Activated CD4-positive, CD25-positive, alpha-beta regulatory T cell treated with anti-CD3 and anti-CD28 coated beads, Interleukin-2, amount 50 U/mL, for 72 hours (primary cell): Measurements from ENCODE around the gene AXIN2.

Experiments
- DNase-seq: peaks from one replicate; pipeline ENCODE4 v3.0.0; 2021

Gene AXIN2

GRCh38 chr17:65583921-65584603 is 22.6 kb upstream of the AXIN2 start:
- DNase-seq: no peak

- DNase-seq: no peak
Measured at GRCh38 chr17:65576939-65577338, 15.5 kb upstream of the AXIN2 start.

GRCh38 chr17:65573282-65573602 is 11.8 kb upstream of the AXIN2 start:
- no peak for DNase-seq

- no peak for DNase-seq
Measured at GRCh38 chr17:65572581-65573281, 11.3 kb upstream of the AXIN2 start.

- DNase-seq: no peak
Measured at GRCh38 chr17:65572186-65572580, 10.7 kb upstream of the AXIN2 start.

- no peak for DNase-seq
Measured at GRCh38 chr17:65568918-65569317, 7.5 kb upstream of the AXIN2 start.

- DNase-seq: no peak
Measured at GRCh38 chr17:65567566-65567965, 6.1 kb upstream of the AXIN2 start.

GRCh38 chr17:65565559-65565958 is 4.1 kb upstream of the AXIN2 start:
- no peak for DNase-seq

- no peak for DNase-seq
Measured at GRCh38 chr17:65564793-65565192, 3.3 kb upstream of the AXIN2 start.

GRCh38 chr17:65562206-65562531 is 721 bp upstream of the AXIN2 start:
- DNase-seq: no peak

GRCh38 chr17:65560628-65561451 is 608 bp downstream of the AXIN2 start:
- peak; percentile 62 for DNase-seq

- DNase-seq: no peak
Measured at GRCh38 chr17:65559804-65560627, 1.4 kb downstream of the AXIN2 start.

- DNase-seq: no peak
Measured at GRCh38 chr17:65559461-65559803, 2.0 kb downstream of the AXIN2 start.

- DNase-seq: no peak
Measured at GRCh38 chr17:65558683-65559460, 2.6 kb downstream of the AXIN2 start.

GRCh38 chr17:65558311-65558682 is 3.2 kb downstream of the AXIN2 start:
- no peak for DNase-seq

GRCh38 chr17:65557349-65558310 is 3.8 kb downstream of the AXIN2 start:
- no peak for DNase-seq

GRCh38 chr17:65556910-65557348 is 4.5 kb downstream of the AXIN2 start:
- no peak for DNase-seq

GRCh38 chr17:65556014-65556909 is 5.2 kb downstream of the AXIN2 start:
- peak; percentile 90 for DNase-seq

GRCh38 chr17:65554553-65555223 is 6.8 kb downstream of the AXIN2 start:
- no peak for DNase-seq
